Measurements from ENCODE around the gene ITSN1.

- TF ChIP-seq ZUFSP (CRISPR knock-in tag; IDR thresholded peaks at IDR 0.05; ENCODE audit: borderline replicate concordance): no peak
- no peak for TF ChIP-seq CREB3 (CRISPR knock-in tag; IDR thresholded peaks at IDR 0.05)
- TF ChIP-seq ZNF512B (CRISPR knock-in tag; IDR thresholded peaks at IDR 0.05; ENCODE audit: borderline replicate concordance): no peak
These were observed 255.4 kb downstream of the ITSN1 start for GRCh38 chr21:33897739-33898138.
